Liver (tissue), 3 donors: ENCODE results near the gene AKNAD1.

Experiments
- ATF3 ChIP-seq: IDR thresholded peaks from 2 replicates; pipeline ENCODE4 v1.6.1; 2016; ENCODE audit warnings: antibody characterized with exemption
- CTCF ChIP-seq: fragments of 150-350 bp; IDR thresholded peaks from 2 replicates; pipeline ENCODE4 v1.5.1; 2017; ENCODE audit warnings: improper control_type of control experiment, low read depth, low read length; ENCODE audit not compliant: missing input control
- EGR1 ChIP-seq, 2 donors: IDR thresholded peaks; 2 replicates each; pipeline ENCODE4 v1.6.1; 2016 to 2018; ENCODE audit warnings: antibody characterized with exemption in 2 of 2, low read depth in 2 of 2
- FOXA1 ChIP-seq: IDR thresholded peaks from 2 replicates; pipeline ENCODE4 v1.6.1; 2016; ENCODE audit warnings: antibody characterized with exemption
- GABPA ChIP-seq, 2 donors: IDR thresholded peaks in 1 of 2; conservative IDR thresholded peaks in 1 of 2; 2 replicates each; pipeline ENCODE4 v1.6.1; 2016; ENCODE audit warnings: antibody characterized with exemption in 2 of 2, mild to moderate bottlenecking in 1 of 2, moderate library complexity in 1 of 2
- RAD21 ChIP-seq, 2 donors: IDR thresholded peaks; 2 replicates each; pipeline ENCODE4 v1.6.1; 2016; ENCODE audit warnings: antibody characterized with exemption in 2 of 2, mild to moderate bottlenecking in 2 of 2
- REST ChIP-seq: IDR thresholded peaks from 2 replicates; pipeline ENCODE4 v1.6.1; 2016; ENCODE audit warnings: antibody characterized with exemption, mild to moderate bottlenecking
- RXRA ChIP-seq, 2 donors: IDR thresholded peaks; 2 replicates each; pipeline ENCODE4 v1.6.1; 2017 to 2018; ENCODE audit warnings: antibody characterized with exemption in 2 of 2, mild to moderate bottlenecking in 1 of 2
- SP1 ChIP-seq: IDR thresholded peaks from 2 replicates; pipeline ENCODE4 v1.6.1; 2018; ENCODE audit warnings: antibody characterized with exemption, mild to moderate bottlenecking
- TAF1 ChIP-seq: conservative IDR thresholded peaks from 2 replicates; pipeline ENCODE4 v1.6.1; 2016; ENCODE audit warnings: antibody characterized with exemption, mild to moderate bottlenecking
- YY1 ChIP-seq: IDR thresholded peaks from 2 replicates; pipeline ENCODE4 v1.6.1; 2016; ENCODE audit warnings: antibody characterized with exemption, mild to moderate bottlenecking
- ZBTB33 ChIP-seq: IDR thresholded peaks from 2 replicates; pipeline ENCODE4 v1.6.1; 2016; ENCODE audit warnings: antibody characterized with exemption
- donor health status: healthy.
- donor health status: healthy.

- TF ChIP-seq CTCF (no peak), FOXA1 (no peak), RAD21 (IDR thresholded peaks at IDR 0.05) (no peak), GABPA (IDR thresholded peaks at IDR 0.05 in 1 of 2, conservative IDR thresholded peaks at IDR 0.05 in 1 of 2) (no peak), ZBTB33 (no peak), REST (no peak), ATF3 (no peak), YY1 (no peak), TAF1 (no peak), RXRA (IDR thresholded peaks at IDR 0.05) (no peak), EGR1 (IDR thresholded peaks at IDR 0.05; ENCODE audit: low read depth in 2 of 2) (no peak), SP1 (no peak)
Measured at GRCh38 chr1:108824051-108824450, 32.8 kb downstream of the AKNAD1 start.
